HCT116 (cell line): ENCODE data around the gene FAM219A. TPM values are rescaled to one million over a fixed set of nuclear protein-coding genes. Genes with fewer than 3 reads are reported as not detected.

Experiments used
- ATAC-seq: fragments of 200-7000 bp; cut with Tn5 transposase; 2 replicates; pipeline ENCODE4 v1.9.1; 2020; ENCODE audit warnings: mild to moderate bottlenecking, moderate library complexity
- BruUV-seq: library from RNA; stranded (reverse); fragments of 400-500 nt; replicated peaks from 2 replicates; lab custom pipeline; 2021; lab: Mats Ljungman, UMichigan
- CTCF ChIA-PET: fragments of 300-600 bp; sonication (Branson Sonifier 250); formaldehyde crosslinking; loops from one replicate; lab custom pipeline; 2021; ENCODE audit warnings: antibody characterized with exemption; lab: Charles Lee
- POLR2A ChIA-PET: fragments of 300-600, 350-600 bp; sonication (Branson Sonifier 250); formaldehyde crosslinking; loops from one replicate; lab custom pipeline; 2021; ENCODE audit warnings: antibody characterized with exemption; lab: Charles Lee
- RAD21 ChIA-PET, 2 experiments: fragments of 300-600 bp; sonication (Branson Sonifier 250); formaldehyde crosslinking; loops; one replicate each; lab custom pipeline; 2023; ENCODE audit warnings: low total read pairs in 2 of 2; ENCODE audit not compliant: uncharacterized antibody in 2 of 2, unreplicated experiment in 2 of 2, low non-redundant PET in 1 of 2; lab: Charles Lee
- DNase-seq: peaks from one replicate; pipeline ENCODE4 v3.0.0-alpha.2; 2010; ENCODE audit warnings: low read depth, low spot score
- H2AFZ ChIP-seq: fragments of 200-600 bp; shearing (Covaris generic), sonication (generic); 2 replicates; pipeline ENCODE4 v1.6.1; 2017; ENCODE audit warnings: low read depth, mixed run types, mixed read lengths, antibody characterized with exemption, low read length; ENCODE audit not compliant: poor library complexity, severe bottlenecking
- H3K27ac ChIP-seq: 2 replicates; pipeline ENCODE4 v1.5.1; 2012; ENCODE audit warnings: low read depth, low read length
- H3K27me3 ChIP-seq: fragments of 200-600 bp; sonication (generic); 2 replicates; pipeline ENCODE4 v1.6.1; 2016; ENCODE audit warnings: mixed run types, low read length, mixed read lengths; ENCODE audit not compliant: insufficient read depth
- H3K36me3 ChIP-seq, 2 experiments: fragments of 200-500 bp in 1 of 2; fragments of 200-600 bp in 1 of 2; sonication (Bioruptor generic) in 1 of 2; sonication (generic) in 1 of 2; 2 replicates each; pipeline versions ENCODE4 v1.5.1 to v1.6.1; 2014 to 2016; ENCODE audit warnings: low read length in 2 of 2, inconsistent platforms in 1 of 2, mixed read lengths in 1 of 2, mixed run types in 1 of 2; ENCODE audit not compliant: insufficient read depth in 2 of 2, control insufficient read depth in 1 of 2
- H3K4me1 ChIP-seq, 2 experiments: fragments of 200-600 bp in 1 of 2; sonication (generic) in 1 of 2; 2 replicates each; pipeline versions ENCODE4 v1.5.1 to v1.6.1; 2012 to 2017; ENCODE audit warnings: low read length in 2 of 2, inconsistent platforms in 1 of 2, mild to moderate bottlenecking in 1 of 2, mixed read lengths in 1 of 2, mixed run types in 1 of 2, moderate library complexity in 1 of 2; ENCODE audit not compliant: insufficient read depth in 2 of 2, control insufficient read depth in 1 of 2
- H3K4me2 ChIP-seq: fragments of 200-600 bp; sonication (generic); 2 replicates; pipeline ENCODE4 v1.6.1; 2017; ENCODE audit warnings: mixed run types, low read length, mixed read lengths
- H3K4me3 ChIP-seq, 2 experiments: fragments of 200-600 bp in 1 of 2; sonication (generic) in 1 of 2; replicated peaks in 1 of 2; 2 replicates each; pipeline ENCODE4 v1.5.1; 2011 to 2016; ENCODE audit warnings: low read length in 2 of 2, control low read depth in 1 of 2, low read depth in 1 of 2, mild to moderate bottlenecking in 1 of 2, mixed read lengths in 1 of 2, mixed run types in 1 of 2
- H3K79me2 ChIP-seq: fragments of 200-600 bp; sonication (generic); 2 replicates; pipeline ENCODE4 v1.6.1; 2017; ENCODE audit warnings: mild to moderate bottlenecking, mixed run types, low read length, moderate library complexity, mixed read lengths; ENCODE audit not compliant: insufficient read depth
- H3K9ac ChIP-seq: fragments of 200-600 bp; sonication (generic); 2 replicates; pipeline ENCODE4 v1.6.1; 2016; ENCODE audit warnings: low read length, mixed read lengths
- H3K9me2 ChIP-seq: fragments of 200-600 bp; sonication (generic), shearing (Covaris generic); 2 replicates; pipeline ENCODE4 v1.6.1; 2017; ENCODE audit warnings: mixed run types, mild to moderate bottlenecking, moderate library complexity; ENCODE audit not compliant: insufficient read depth
- H3K9me3 ChIP-seq, 2 experiments: fragments of 200-500 bp in 1 of 2; fragments of 200-600 bp in 1 of 2; sonication (Bioruptor generic) in 1 of 2; sonication (generic) in 1 of 2; 2 replicates each; pipeline ENCODE4 v1.6.1; 2014 to 2017; ENCODE audit warnings: low read length in 2 of 2, mixed read lengths in 2 of 2, inconsistent platforms in 1 of 2, low read depth in 1 of 2, mild to moderate bottlenecking in 1 of 2, mixed run types in 1 of 2, moderate library complexity in 1 of 2; ENCODE audit not compliant: control insufficient read depth in 1 of 2, insufficient read depth in 1 of 2
- H4K20me1 ChIP-seq: fragments of 200-600 bp; sonication (generic), shearing (Covaris generic); 2 replicates; pipeline ENCODE4 v1.6.1; 2017; ENCODE audit warnings: mixed run types, mild to moderate bottlenecking, moderate library complexity; ENCODE audit not compliant: insufficient read depth
- CBX3 ChIP-seq: IDR thresholded peaks from 2 replicates; pipeline ENCODE4 v1.6.1; 2012; ENCODE audit warnings: low read depth
- EGR1 ChIP-seq: IDR thresholded peaks from 2 replicates; pipeline ENCODE4 v1.6.1; 2012; ENCODE audit warnings: low read depth
- ELF1 ChIP-seq: IDR thresholded peaks from 2 replicates; pipeline ENCODE4 v1.6.1; 2012; ENCODE audit warnings: low read depth, borderline replicate concordance
- EZH2 ChIP-seq: fragments of 200-600 bp; sonication (generic); IDR thresholded peaks from 2 replicates; pipeline ENCODE4 v1.6.1; 2017; ENCODE audit warnings: antibody characterized with exemption, mixed run types
- EZH2phosphoT487 ChIP-seq: fragments of 200-600 bp; IDR thresholded peaks from 2 replicates; pipeline ENCODE4 v1.6.1; 2018; ENCODE audit warnings: antibody characterized with exemption, borderline replicate concordance
- FOSL1 ChIP-seq: IDR thresholded peaks from 2 replicates; pipeline ENCODE4 v1.6.1; 2012; ENCODE audit warnings: low read depth
- RAD21 ChIP-seq: IDR thresholded peaks from 2 replicates; pipeline ENCODE4 v1.6.1; 2012; ENCODE audit warnings: low read depth, mild to moderate bottlenecking
- SP1 ChIP-seq: IDR thresholded peaks from 2 replicates; pipeline ENCODE4 v1.6.1; 2012; ENCODE audit warnings: low read depth
- SRF ChIP-seq: IDR thresholded peaks from 2 replicates; pipeline ENCODE4 v1.6.1; 2012; ENCODE audit warnings: low read depth
- intact Hi-C: fragments of 100-400 bp; cut with micrococcal nuclease; formaldehyde crosslinking; loops from 2 replicates; pipeline ENCODE4 v1.10.0; 2022
- total RNA-seq: library from RNA; stranded (reverse); gene quantifications from one replicate; pipeline ENCODE4 v1.2.1, GENCODE V29; 2021; ENCODE audit not compliant: unreplicated experiment

FAM219A gene
- total RNA-seq, 1 experiment from 2014 or later: 13.4 TPM

GRCh38 chr9:34457266-34458012 lies 931 bp downstream of the FAM219A start (continued):
- TF ChIP-seq ELF1 (no peak), EZH2phosphoT487 (no peak)

- intact Hi-C loops: loop anchor here (5.0 to 10.0 kb wide), 2 partner anchors 46 to 412 kb away; partner anchors contain the start of gene UBAP2
- H3K36me3 ChIP-seq: no peaks in the 10 kb centered on the region
- DNase-seq (no peak), ATAC-seq (no peak)
- H3K9me2 ChIP-seq: no peaks in the 10 kb centered on the region
- H2AFZ ChIP-seq: no peak overlapping the region
- RAD21 ChIA-PET: no interaction called here
- no peaks in the 10 kb centered on the region for H3K9me3 ChIP-seq
- H3K27me3 ChIP-seq: no peaks in the 10 kb centered on the region
- peaks cover 13 to 39% of the 10 kb centered on the region in 2 experiments for H3K4me1 ChIP-seq
- no peak for TF ChIP-seq FOSL1
- TF ChIP-seq CBX3: no peak
- TF ChIP-seq EZH2: no peak
- TF ChIP-seq ELF1: no peak
- TF ChIP-seq EGR1: no peak
- no peak for TF ChIP-seq SRF
- TF ChIP-seq RAD21: no peak
- no peak for TF ChIP-seq SP1
- TF ChIP-seq, all 23 proteins: peak for 0
- H3K27ac ChIP-seq: no peak overlapping the region
- ChIA-PET POLR2A (no interaction called here), CTCF (no interaction called here)
- H4K20me1 ChIP-seq: no peaks in the 10 kb centered on the region
- peak overlapping the region in 1 of 2 experiments; percentile 79; a peak in 1 of 4 replicates for H3K4me3 ChIP-seq
- TSS peak; percentile 34 for BruUV-seq
- H3K9ac ChIP-seq: no peak overlapping the region
- H3K4me2 ChIP-seq: peak overlapping the region; percentile 85
- H3K79me2 ChIP-seq: peaks cover 19% of the 10 kb centered on the region
Measured at GRCh38 chr9:34456746-34457145, 1.6 kb downstream of the FAM219A start.
